OCI-LY3 (cell line): ENCODE measurements around the gene LRRC3C.
"Not testable (repeated sequence)": the region's sequence is repeated elsewhere in the genome, so short reads cannot be mapped to it uniquely, and the experiment has no call there.

Experiments used
- CTCF ChIP-seq: fragments of 200-600, 300-600 bp; sonication (generic); IDR thresholded peaks from 2 replicates; pipeline ENCODE4 v1.5.1; 2014; ENCODE audit warnings: antibody characterized with exemption, low read length, low read depth
- EZH2phosphoT487 ChIP-seq: fragments of 200-600 bp; shearing (Covaris generic); IDR thresholded peaks from 2 replicates; pipeline ENCODE4 v1.6.1; 2018; ENCODE audit warnings: antibody characterized with exemption, mixed run types, low read depth

- not testable (repeated sequence) for TF ChIP-seq CTCF, EZH2phosphoT487
Measured at GRCh38 chr17:39948489-39948828, 20.9 kb downstream of the LRRC3C start.
